C1 segment of cervical spinal cord (tissue), 14 donors: ENCODE data around the gene AHDC1.
"Not testable (repeated sequence)": the region's sequence is repeated elsewhere in the genome, so short reads cannot be mapped to it uniquely, and the experiment has no call there.

Experiments used
- DNase-seq, 14 donors: peaks; one replicate each; lab custom pipeline; 2025; lab: John Stamatoyannopoulos, UW

The AHDC1 gene

GRCh38 chr1:27519331-27520258, 84.3 kb downstream of the AHDC1 start:
- peak in 12 of 14 donors; percentile 34 to 90 (median 74) for DNase-seq

DNA sequence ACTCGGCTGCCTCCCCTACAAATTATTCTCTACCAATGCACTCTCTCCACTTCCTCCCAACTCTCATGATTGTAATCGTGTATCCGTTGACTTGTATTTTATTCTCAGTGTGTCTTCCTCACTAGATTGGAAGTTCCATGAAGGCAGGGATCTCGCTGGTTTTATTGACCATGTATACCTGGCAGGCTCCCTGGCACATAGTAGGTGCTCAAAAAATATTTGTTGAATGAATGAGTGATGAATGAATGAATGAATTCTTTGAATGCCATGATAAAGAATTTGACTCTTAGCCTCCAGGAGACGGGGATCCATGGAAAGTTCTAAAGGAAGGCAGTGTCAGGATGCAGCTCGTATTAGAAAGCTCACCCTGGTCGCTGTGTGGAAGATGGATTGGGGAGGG, 85.1 kb downstream of the AHDC1 start:
- no peak for DNase-seq

- no peak for DNase-seq
Observed at GRCh38 chr1:27517907-27518718, 85.8 kb downstream of the AHDC1 start.

DNA sequence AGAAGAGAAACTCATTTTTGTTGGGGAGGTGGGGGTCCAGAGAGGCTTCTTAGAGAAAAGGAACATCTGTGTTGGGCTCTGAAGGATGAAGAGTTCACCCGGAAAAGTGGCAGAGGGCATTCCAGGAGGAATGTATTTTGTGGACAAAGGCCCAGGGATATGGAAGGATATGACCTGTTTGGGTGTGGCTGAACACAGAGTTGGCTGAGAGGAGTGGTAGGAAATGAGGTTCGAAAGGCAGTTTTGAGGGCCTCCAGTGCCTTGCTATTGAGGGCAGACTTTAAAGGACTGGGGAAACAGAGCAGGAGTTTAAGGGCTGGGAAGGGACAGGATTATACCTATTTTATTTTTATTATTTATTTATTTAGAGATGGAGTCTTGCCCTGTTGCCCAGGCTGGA, 86.6 kb downstream of the AHDC1 start:
- no peak for DNase-seq

GRCh38 chr1:27515626-27516025, 88.3 kb downstream of the AHDC1 start:
- DNase-seq = no peak

GRCh38 chr1:27513958-27514357, 90.0 kb downstream of the AHDC1 start:
- DNase-seq = peak in 3 of 14 donors; percentile 14 to 33 (median 25)

DNA sequence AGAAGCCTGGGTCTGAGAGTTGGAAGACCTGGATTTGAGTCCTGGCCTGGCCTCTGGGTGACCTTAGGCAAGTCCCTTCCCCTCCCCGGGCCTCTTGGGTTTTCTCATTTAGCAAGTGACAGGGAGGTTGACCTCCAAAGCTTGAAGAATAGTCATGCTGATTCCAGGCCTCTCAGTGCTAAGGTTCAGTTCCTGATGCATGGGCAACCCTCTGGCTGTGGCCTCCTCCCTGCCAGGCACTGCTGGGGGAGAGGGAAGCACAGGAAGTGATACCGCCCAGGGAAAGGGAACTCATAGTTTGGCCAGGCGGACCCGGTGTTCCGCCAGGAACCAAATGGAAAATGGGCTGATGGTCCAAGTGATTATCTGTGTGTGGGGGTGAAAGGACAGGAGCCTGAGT, 90.4 kb downstream of the AHDC1 start:
- DNase-seq = no peak

- DNase-seq = no peak
Observed at GRCh38 chr1:27509127-27510080, 94.5 kb downstream of the AHDC1 start.

GRCh38 chr1:27507960-27508665, 95.8 kb downstream of the AHDC1 start:
- no peak for DNase-seq

GRCh38 chr1:27506703-27507102, 97.2 kb downstream of the AHDC1 start:
- no peak for DNase-seq

GRCh38 chr1:27505420-27505680, 98.6 kb downstream of the AHDC1 start:
- no peak for DNase-seq

DNA sequence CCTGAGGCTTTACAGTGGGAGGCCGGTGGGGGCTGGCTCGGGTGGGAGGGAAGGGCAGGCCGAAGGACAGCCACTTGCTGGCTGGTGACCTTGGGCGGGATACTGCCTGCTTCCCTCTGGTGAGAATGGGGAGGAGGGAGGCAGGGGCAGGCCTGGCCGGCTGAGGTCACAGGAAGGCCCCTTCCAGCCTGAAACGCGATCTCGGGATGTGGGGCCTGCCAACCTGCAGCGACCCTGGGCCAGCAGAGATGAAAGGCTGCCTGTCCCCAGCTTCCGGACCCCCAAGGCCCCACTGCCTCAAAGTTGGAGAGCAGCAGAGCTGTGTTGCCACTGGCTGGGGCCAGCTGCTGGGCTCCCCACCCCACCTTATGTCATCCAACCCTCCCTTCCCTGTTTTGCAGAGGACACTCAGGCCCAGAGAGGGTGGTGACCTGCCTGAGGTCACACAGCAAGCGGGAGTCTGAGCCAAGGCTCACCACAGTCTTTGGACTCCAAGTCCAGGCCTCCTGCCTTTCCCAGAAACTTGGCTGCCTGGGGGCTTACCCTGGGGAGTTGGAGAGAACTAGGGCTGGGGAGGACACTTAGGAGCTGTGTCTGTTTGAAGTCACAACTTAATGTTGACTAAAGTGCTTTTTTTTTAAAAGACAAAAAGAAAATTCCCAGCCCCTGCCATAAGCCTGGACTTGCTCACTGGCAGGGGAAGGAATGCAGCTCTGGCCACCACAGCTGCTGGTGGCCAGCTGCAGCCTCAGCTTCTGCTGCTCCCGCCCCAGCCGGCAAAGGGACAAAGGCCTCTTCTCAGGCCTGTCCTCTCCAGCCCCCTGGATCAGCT, 99.1 kb downstream of the AHDC1 start:
- peak in 12 of 14 donors; percentile 35 to 92 (median 76) for DNase-seq

DNA sequence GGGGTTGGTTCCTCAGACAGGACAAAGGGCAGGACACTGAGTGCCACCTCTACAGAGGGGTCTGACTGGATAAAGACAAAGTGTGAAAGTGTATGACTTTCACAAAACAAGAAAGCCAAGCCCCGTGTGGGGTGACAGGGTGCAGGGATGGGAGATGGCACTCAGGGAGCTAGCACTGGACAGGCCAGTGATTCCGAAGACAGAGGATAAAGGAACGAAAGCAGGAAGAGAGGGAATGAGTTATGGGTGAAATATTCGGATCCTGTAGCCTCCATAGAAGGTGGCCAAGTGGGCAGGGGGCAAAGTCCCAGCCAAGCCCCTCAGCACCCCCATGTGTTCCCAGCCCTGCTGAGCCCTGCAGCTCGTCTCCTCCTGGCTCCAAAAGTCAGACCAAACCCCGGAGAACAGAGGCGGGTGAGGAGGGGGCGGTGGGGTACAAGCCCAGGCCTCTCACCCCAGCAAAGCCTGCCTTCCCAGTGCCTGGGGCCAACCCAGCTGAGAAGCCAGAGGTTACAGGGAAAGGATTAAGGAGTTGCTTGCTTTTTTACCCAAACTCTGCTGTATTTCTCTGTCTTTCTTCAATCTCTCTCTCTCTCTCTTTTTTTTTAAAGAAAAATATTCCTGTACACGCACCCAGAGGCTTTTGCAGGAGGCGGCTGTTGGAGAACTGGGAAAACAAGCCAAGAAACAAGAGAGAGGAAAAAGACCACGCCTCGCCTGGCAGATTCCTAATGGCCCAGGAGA, 99.9 kb downstream of the AHDC1 start:
- DNase-seq = no peak

DNA sequence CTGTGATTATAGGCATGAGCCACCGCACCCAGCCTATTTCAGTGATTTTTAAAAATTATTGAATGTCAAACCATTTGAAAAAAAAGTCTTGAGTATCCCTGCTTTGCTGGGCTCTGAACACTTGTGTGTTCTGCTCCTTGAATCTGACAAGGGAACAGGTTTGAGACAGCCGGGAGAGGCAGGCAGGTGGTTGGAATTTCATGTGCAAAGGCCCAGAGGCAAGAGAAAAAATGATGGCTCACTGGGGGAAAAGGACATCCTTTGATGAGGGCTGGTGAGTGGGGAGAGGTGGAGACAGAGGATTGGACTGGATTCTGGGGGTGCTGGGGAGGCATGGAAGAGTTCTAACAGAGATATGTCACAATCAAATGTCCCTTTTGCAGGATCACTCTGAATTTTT, 100.9 kb downstream of the AHDC1 start:
- DNase-seq = no peak

- not testable (repeated sequence) for DNase-seq
Observed at GRCh38 chr1:27501159-27501558, 102.8 kb downstream of the AHDC1 start.

- no peak for DNase-seq
Observed at GRCh38 chr1:27499142-27499541, 104.8 kb downstream of the AHDC1 start.

- DNase-seq = no peak
Observed at GRCh38 chr1:27496604-27497155, 107.3 kb downstream of the AHDC1 start.

DNA sequence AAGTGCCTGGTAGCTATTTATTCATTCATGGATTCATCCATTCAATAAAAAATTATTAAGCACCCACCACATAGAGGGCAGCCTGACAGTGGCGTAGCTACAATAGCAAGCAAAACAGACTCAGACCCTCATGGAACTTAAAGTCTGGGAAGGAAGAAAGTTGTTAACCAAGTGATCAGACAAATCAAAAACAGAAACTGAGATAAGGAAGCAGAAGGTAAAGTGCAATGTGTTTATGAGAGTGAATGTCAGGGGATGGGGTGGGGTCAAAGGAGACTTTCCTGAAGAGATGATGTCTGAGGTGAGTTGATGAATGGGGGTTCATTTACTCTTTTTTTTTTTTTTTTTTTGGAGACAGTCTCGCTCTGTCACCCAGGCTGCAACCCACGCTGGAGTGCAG, 111.1 kb downstream of the AHDC1 start:
- no peak for DNase-seq
